K562 (cell line): ENCODE results near the gene IFT81. TPM values are rescaled to one million over a fixed set of nuclear protein-coding genes. Genes with fewer than 3 reads are reported as not detected.

Experiments used
- MTF1 ChIP-seq: fragments of 250-450 bp; sonication (Bioruptor Pico); IDR thresholded peaks from 2 replicates; pipeline ENCODE4 v1.9.0; 2021; ENCODE audit warnings: moderate library complexity, mild to moderate bottlenecking, inconsistent platforms, borderline replicate concordance
- ZNF146 ChIP-seq: IDR thresholded peaks from one replicate; pipeline ENCODE4 v1.6.1; 2018; ENCODE audit warnings: missing compliant biosample characterization; ENCODE audit not compliant: unreplicated experiment
- ZNF347 ChIP-seq: fragments of 450-650 bp; formaldehyde crosslinking; IDR thresholded peaks from 2 replicates; pipeline ENCODE4 v1.4.0; 2020; ENCODE audit warnings: low read depth, mild to moderate bottlenecking, moderate library complexity
- ZNF696 ChIP-seq: fragments of 250-450 bp; sonication (Bioruptor Pico); conservative IDR thresholded peaks from 2 replicates; pipeline ENCODE4 v1.4.0; 2020; ENCODE audit warnings: mild to moderate bottlenecking, moderate library complexity
- polyA plus RNA-seq, 8 experiments: library from polyadenylated mRNA; depleted of rRNA in 4 of 8; stranded (reverse) in 5 of 8; unstranded in 3 of 8; fragments of >200 nt; fragmentation: Nextera tagmentation in 2 of 8; fragmentation: Illumina TruSeq in 1 of 8; extraction: Ambion mirVana in 2 of 8; extraction: Trizol in 1 of 8; gene quantifications; 2 replicates each; pipeline versions ENCODE4 v1.2.1 to v1.2.3, GENCODE V29; 2011 to 2014; ENCODE audit warnings: inconsistent platforms in 1 of 8, missing spikeins in 1 of 8
- total RNA-seq, 7 experiments: library from RNA; depleted of rRNA in 6 of 7; stranded (reverse); fragments of >200 nt in 6 of 7; fragmentation: Illumina TruSeq in 2 of 7; extraction: Trizol in 2 of 7; gene quantifications; 2 replicates each; pipeline versions ENCODE4 v1.2.1 to v1.2.3, GENCODE V29; 2011 to 2021; ENCODE audit warnings: low replicate concordance in 1 of 7
- TF ChIP-seq, protein P1 (sequence below), 2 experiments: fragments of 450-650 bp; formaldehyde crosslinking in 1 of 2; IDR thresholded peaks; 2 replicates each; pipeline versions ENCODE4 v1.4.0 to v1.6.1; 2014 to 2020; ENCODE audit warnings: mild to moderate bottlenecking in 2 of 2, borderline replicate concordance in 1 of 2, low read depth in 1 of 2
- TF ChIP-seq, protein P2 (sequence below): IDR thresholded peaks from 2 replicates; pipeline ENCODE4 v1.6.1; 2012; ENCODE audit warnings: low read depth, low read length, improper control_type of control experiment, borderline replicate concordance
- TF ChIP-seq, protein P3 (sequence below): IDR thresholded peaks from 2 replicates; pipeline ENCODE4 v1.6.1; 2011; ENCODE audit warnings: borderline replicate concordance, low read depth, mild to moderate bottlenecking, moderate library complexity, low read length; ENCODE audit not compliant: insufficient read depth, poor library complexity, severe bottlenecking
- TF ChIP-seq, protein P4 (sequence below): fragments of 450-650 bp; formaldehyde crosslinking; IDR thresholded peaks from 2 replicates; pipeline ENCODE4 v1.4.0; 2020; ENCODE audit warnings: mild to moderate bottlenecking, mixed read lengths
- TF ChIP-seq, protein P5 (sequence below): fragments of 150-350 bp; IDR thresholded peaks from 2 replicates; pipeline ENCODE4 v1.6.1; 2014; ENCODE audit warnings: low read depth, mild to moderate bottlenecking, low read length, borderline replicate concordance

IFT81 gene
- total and polyA plus RNA-seq, 9 of the 15 experiments (the other 6 are each of a cell fraction or from before 2014, with no cell fraction given), result 2.8 to 11.9 (median 7.9) TPM

DNA sequence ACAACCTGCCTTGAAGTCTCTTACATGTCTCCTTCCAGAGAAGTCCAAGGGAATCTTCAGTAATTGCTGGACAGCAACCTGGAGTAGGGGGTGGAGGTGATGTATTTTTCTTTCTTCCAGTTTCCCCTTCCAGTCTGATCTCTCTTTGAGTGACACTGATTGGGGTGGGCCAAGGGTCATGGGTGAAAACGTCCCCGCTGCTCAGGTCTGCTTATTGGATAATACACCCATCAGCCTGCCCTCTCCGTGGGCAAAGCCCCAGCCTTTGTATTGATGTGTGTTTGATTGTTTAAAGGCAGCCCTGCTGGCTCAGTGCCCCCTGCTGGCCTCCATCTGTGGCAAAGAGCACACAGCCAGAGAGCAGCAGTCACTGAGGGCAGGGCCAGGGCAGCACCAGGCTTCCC lies 121.2 kb downstream of the IFT81 start (continued):
- TF ChIP-seq, protein P1, sequence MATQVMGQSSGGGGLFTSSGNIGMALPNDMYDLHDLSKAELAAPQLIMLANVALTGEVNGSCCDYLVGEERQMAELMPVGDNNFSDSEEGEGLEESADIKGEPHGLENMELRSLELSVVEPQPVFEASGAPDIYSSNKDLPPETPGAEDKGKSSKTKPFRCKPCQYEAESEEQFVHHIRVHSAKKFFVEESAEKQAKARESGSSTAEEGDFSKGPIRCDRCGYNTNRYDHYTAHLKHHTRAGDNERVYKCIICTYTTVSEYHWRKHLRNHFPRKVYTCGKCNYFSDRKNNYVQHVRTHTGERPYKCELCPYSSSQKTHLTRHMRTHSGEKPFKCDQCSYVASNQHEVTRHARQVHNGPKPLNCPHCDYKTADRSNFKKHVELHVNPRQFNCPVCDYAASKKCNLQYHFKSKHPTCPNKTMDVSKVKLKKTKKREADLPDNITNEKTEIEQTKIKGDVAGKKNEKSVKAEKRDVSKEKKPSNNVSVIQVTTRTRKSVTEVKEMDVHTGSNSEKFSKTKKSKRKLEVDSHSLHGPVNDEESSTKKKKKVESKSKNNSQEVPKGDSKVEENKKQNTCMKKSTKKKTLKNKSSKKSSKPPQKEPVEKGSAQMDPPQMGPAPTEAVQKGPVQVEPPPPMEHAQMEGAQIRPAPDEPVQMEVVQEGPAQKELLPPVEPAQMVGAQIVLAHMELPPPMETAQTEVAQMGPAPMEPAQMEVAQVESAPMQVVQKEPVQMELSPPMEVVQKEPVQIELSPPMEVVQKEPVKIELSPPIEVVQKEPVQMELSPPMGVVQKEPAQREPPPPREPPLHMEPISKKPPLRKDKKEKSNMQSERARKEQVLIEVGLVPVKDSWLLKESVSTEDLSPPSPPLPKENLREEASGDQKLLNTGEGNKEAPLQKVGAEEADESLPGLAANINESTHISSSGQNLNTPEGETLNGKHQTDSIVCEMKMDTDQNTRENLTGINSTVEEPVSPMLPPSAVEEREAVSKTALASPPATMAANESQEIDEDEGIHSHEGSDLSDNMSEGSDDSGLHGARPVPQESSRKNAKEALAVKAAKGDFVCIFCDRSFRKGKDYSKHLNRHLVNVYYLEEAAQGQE (IDR thresholded peaks at IDR 0.05; ENCODE audit: borderline replicate concordance), result peak; percentile 73
- TF ChIP-seq, protein P1 (CRISPR knock-in tag; IDR thresholded peaks at IDR 0.05; ENCODE audit: low read depth), result no peak
- TF ChIP-seq, protein P2, sequence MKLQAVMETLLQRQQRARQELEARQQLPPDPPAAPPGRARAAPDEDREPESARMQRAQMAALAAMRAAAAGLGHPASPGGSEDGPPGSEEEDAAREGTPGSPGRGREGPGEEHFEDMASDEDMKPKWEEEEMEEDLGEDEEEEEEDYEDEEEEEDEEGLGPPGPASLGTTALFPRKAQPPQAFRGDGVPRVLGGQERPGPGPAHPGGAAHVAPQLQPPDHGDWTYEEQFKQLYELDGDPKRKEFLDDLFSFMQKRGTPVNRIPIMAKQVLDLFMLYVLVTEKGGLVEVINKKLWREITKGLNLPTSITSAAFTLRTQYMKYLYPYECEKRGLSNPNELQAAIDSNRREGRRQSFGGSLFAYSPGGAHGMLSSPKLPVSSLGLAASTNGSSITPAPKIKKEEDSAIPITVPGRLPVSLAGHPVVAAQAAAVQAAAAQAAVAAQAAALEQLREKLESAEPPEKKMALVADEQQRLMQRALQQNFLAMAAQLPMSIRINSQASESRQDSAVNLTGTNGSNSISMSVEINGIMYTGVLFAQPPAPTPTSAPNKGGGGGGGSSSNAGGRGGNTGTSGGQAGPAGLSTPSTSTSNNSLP, result no peak
- TF ChIP-seq, protein P3, sequence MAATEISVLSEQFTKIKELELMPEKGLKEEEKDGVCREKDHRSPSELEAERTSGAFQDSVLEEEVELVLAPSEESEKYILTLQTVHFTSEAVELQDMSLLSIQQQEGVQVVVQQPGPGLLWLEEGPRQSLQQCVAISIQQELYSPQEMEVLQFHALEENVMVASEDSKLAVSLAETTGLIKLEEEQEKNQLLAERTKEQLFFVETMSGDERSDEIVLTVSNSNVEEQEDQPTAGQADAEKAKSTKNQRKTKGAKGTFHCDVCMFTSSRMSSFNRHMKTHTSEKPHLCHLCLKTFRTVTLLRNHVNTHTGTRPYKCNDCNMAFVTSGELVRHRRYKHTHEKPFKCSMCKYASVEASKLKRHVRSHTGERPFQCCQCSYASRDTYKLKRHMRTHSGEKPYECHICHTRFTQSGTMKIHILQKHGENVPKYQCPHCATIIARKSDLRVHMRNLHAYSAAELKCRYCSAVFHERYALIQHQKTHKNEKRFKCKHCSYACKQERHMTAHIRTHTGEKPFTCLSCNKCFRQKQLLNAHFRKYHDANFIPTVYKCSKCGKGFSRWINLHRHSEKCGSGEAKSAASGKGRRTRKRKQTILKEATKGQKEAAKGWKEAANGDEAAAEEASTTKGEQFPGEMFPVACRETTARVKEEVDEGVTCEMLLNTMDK, result peak; percentile 78
- TF ChIP-seq, protein P4, sequence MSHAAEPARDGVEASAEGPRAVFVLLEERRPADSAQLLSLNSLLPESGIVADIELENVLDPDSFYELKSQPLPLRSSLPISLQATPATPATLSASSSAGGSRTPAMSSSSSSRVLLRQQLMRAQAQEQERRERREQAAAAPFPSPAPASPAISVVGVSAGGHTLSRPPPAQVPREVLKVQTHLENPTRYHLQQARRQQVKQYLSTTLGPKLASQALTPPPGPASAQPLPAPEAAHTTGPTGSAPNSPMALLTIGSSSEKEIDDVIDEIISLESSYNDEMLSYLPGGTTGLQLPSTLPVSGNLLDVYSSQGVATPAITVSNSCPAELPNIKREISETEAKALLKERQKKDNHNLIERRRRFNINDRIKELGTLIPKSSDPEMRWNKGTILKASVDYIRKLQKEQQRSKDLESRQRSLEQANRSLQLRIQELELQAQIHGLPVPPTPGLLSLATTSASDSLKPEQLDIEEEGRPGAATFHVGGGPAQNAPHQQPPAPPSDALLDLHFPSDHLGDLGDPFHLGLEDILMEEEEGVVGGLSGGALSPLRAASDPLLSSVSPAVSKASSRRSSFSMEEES (CRISPR knock-in tag), result no peak
- no peak for TF ChIP-seq ZNF347
- no peak for TF ChIP-seq ZNF696 (CRISPR knock-in tag)
- no peak for TF ChIP-seq MTF1 (CRISPR knock-in tag)
- TF ChIP-seq, protein P5, sequence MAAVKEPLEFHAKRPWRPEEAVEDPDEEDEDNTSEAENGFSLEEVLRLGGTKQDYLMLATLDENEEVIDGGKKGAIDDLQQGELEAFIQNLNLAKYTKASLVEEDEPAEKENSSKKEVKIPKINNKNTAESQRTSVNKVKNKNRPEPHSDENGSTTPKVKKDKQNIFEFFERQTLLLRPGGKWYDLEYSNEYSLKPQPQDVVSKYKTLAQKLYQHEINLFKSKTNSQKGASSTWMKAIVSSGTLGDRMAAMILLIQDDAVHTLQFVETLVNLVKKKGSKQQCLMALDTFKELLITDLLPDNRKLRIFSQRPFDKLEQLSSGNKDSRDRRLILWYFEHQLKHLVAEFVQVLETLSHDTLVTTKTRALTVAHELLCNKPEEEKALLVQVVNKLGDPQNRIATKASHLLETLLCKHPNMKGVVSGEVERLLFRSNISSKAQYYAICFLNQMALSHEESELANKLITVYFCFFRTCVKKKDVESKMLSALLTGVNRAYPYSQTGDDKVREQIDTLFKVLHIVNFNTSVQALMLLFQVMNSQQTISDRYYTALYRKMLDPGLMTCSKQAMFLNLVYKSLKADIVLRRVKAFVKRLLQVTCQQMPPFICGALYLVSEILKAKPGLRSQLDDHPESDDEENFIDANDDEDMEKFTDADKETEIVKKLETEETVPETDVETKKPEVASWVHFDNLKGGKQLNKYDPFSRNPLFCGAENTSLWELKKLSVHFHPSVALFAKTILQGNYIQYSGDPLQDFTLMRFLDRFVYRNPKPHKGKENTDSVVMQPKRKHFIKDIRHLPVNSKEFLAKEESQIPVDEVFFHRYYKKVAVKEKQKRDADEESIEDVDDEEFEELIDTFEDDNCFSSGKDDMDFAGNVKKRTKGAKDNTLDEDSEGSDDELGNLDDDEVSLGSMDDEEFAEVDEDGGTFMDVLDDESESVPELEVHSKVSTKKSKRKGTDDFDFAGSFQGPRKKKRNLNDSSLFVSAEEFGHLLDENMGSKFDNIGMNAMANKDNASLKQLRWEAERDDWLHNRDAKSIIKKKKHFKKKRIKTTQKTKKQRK, result no peak
- no peak for TF ChIP-seq ZNF146 (CRISPR knock-in tag)
